Measurements from ENCODE around the gene CLTB.

DNA sequence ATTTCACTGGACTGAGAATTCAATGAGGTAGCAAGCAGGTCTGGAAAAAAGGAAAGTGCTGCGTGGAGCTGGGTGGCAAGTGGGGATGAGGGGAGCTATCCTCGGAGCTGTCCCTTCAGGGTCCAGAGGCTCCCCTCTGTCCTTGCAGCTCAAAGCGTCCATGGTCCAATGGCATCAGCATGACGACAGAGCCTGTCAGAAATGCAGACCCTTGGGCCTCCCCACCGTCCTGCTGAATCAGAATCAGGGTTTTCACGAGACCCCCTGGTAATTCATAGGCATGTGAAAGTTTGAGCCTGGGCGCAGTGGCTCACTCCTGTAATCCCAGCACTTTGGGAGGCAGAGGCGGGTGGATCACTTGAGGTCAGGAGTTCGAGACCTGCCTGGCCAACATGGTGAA is 22.2 kb downstream of the CLTB start:
- TF ChIP-seq, protein P1, sequence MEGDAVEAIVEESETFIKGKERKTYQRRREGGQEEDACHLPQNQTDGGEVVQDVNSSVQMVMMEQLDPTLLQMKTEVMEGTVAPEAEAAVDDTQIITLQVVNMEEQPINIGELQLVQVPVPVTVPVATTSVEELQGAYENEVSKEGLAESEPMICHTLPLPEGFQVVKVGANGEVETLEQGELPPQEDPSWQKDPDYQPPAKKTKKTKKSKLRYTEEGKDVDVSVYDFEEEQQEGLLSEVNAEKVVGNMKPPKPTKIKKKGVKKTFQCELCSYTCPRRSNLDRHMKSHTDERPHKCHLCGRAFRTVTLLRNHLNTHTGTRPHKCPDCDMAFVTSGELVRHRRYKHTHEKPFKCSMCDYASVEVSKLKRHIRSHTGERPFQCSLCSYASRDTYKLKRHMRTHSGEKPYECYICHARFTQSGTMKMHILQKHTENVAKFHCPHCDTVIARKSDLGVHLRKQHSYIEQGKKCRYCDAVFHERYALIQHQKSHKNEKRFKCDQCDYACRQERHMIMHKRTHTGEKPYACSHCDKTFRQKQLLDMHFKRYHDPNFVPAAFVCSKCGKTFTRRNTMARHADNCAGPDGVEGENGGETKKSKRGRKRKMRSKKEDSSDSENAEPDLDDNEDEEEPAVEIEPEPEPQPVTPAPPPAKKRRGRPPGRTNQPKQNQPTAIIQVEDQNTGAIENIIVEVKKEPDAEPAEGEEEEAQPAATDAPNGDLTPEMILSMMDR (IDR thresholded peaks at IDR 0.05), result no peak
- no peak for TF ChIP-seq EZH2 (IDR thresholded peaks at IDR 0.05; ENCODE audit: borderline replicate concordance, insufficient read depth, low read depth, low read length, poor library complexity, severe bottlenecking)

Measured in B cell (primary cell).